Transverse colon (tissue), 3 donors: Measurements from ENCODE around the gene METTL1.

Experiments used
- CTCF ChIP-seq, 5 experiments: fragments of 200-600 bp in 3 of 5; fragments of 450-650 bp in 2 of 5; sonication (generic) in 3 of 5; IDR thresholded peaks; 1 replicate in 2 of 5; 2 replicates in 3 of 5; pipeline ENCODE4 v1.5.1; 2016 to 2017; ENCODE audit warnings: antibody characterized with exemption in 5 of 5, inconsistent platforms in 3 of 5, mild to moderate bottlenecking in 2 of 5, moderate library complexity in 1 of 5
- POLR2A ChIP-seq: fragments of 450-650 bp; IDR thresholded peaks from one replicate; pipeline ENCODE4 v1.6.1; 2016; ENCODE audit warnings: antibody characterized with exemption, mild to moderate bottlenecking, moderate library complexity

- no peak for TF ChIP-seq CTCF (IDR thresholded peaks at IDR 0.05)
- TF ChIP-seq POLR2A: no peak
Observed at GRCh38 chr12:57723630-57723962, 48.3 kb downstream of the METTL1 start.
